ENCODE measurements around the gene SLC35A4. TPM values are rescaled to one million over a fixed set of nuclear protein-coding genes. Genes with fewer than 3 reads are reported as not detected.

The SLC35A4 gene
- total RNA-seq, 1 donor from 2014 or later = 13.2 TPM

- DNase-seq (ENCODE audit: low read depth) (no peak), FAIRE-seq (no peak)
- Histone ChIP-seq H3K4me3 (ENCODE audit: low read depth, low read length) (no peak overlapping the region), H3K36me3 (ENCODE audit: control insufficient read depth, insufficient read depth, low read length) (peaks cover 19% of the 10 kb centered on the region), H3K27me3 (ENCODE audit: control insufficient read depth, insufficient read depth, low read length) (no peaks in the 10 kb centered on the region)
- TF ChIP-seq CTCF (IDR thresholded peaks at IDR 0.05; ENCODE audit: insufficient read depth, low read length, severe bottlenecking) = no peak
These were observed 2.0 kb downstream of the SLC35A4 start for GRCh38 chr5:140566665-140567064.

GRCh38 chr5:140567136-140567818 lies 2.6 kb downstream of the SLC35A4 start:
- H3K4me3 ChIP-seq (ENCODE audit: low read depth, low read length) = no peak overlapping the region
- no peak for TF ChIP-seq CTCF (IDR thresholded peaks at IDR 0.05; ENCODE audit: insufficient read depth, low read length, severe bottlenecking)
- DNase-seq (ENCODE audit: low read depth) (no peak), FAIRE-seq (no peak)
- H3K36me3 ChIP-seq (ENCODE audit: control insufficient read depth, insufficient read depth, low read length) = peaks cover 19% of the 10 kb centered on the region
- no peaks in the 10 kb centered on the region for H3K27me3 ChIP-seq (ENCODE audit: control insufficient read depth, insufficient read depth, low read length)

GRCh38 chr5:140567871-140568270 lies 3.2 kb downstream of the SLC35A4 start:
- Histone ChIP-seq H3K36me3 (ENCODE audit: control insufficient read depth, insufficient read depth, low read length) (peaks cover 19% of the 10 kb centered on the region), H3K27me3 (ENCODE audit: control insufficient read depth, insufficient read depth, low read length) (no peaks in the 10 kb centered on the region), H3K4me3 (ENCODE audit: low read depth, low read length) (no peak overlapping the region)
- no peak for FAIRE-seq
- TF ChIP-seq CTCF (IDR thresholded peaks at IDR 0.05; ENCODE audit: insufficient read depth, low read length, severe bottlenecking) = no peak
- no peak for DNase-seq (ENCODE audit: low read depth)

GRCh38 chr5:140568443-140569063 lies 3.9 kb downstream of the SLC35A4 start:
- H3K36me3 ChIP-seq (ENCODE audit: control insufficient read depth, insufficient read depth, low read length) = peaks cover 19% of the 10 kb centered on the region
- FAIRE-seq (no peak), DNase-seq (ENCODE audit: low read depth) (no peak)
- no peak for TF ChIP-seq CTCF (IDR thresholded peaks at IDR 0.05; ENCODE audit: insufficient read depth, low read length, severe bottlenecking)
- no peak overlapping the region for H3K4me3 ChIP-seq (ENCODE audit: low read depth, low read length)
- H3K27me3 ChIP-seq (ENCODE audit: control insufficient read depth, insufficient read depth, low read length) = no peaks in the 10 kb centered on the region

- no peak for TF ChIP-seq CTCF (IDR thresholded peaks at IDR 0.05; ENCODE audit: insufficient read depth, low read length, severe bottlenecking)
- FAIRE-seq (no peak), DNase-seq (ENCODE audit: low read depth) (no peak)
- Histone ChIP-seq H3K27me3 (ENCODE audit: control insufficient read depth, insufficient read depth, low read length) (no peaks in the 10 kb centered on the region), H3K4me3 (ENCODE audit: low read depth, low read length) (no peak overlapping the region), H3K36me3 (ENCODE audit: control insufficient read depth, insufficient read depth, low read length) (peaks cover 19% of the 10 kb centered on the region)
These were observed 4.6 kb downstream of the SLC35A4 start for GRCh38 chr5:140569197-140569596.
